HL-60/S4 treated with phorbol 12-myristate 13-acetate at 8.2 ng/mL for 4 days and 3 days (cell line): ENCODE results near the gene ARSJ.

Experiments
- in situ Hi-C: fragments of 300-500 bp; cut with MboI; formaldehyde crosslinking; loops from 2 replicates; pipeline ENCODE4 v1.15.0; 2022; ENCODE audit warnings: low sequenced_read_pairs

Gene ARSJ

GRCh38 chr4:113904877-113905276 lies 74.6 kb downstream of the ARSJ start:
- in situ Hi-C loops, result no loop called here

- in situ Hi-C loops, result no loop called here
These were observed 77.3 kb downstream of the ARSJ start for GRCh38 chr4:113901994-113902787.

GRCh38 chr4:113899271-113900070 lies 80.0 kb downstream of the ARSJ start:
- in situ Hi-C loops, result no loop called here

- in situ Hi-C loops, result no loop called here
These were observed 85.9 kb downstream of the ARSJ start for GRCh38 chr4:113893546-113893945.

- in situ Hi-C loops, result no loop called here
These were observed 91.4 kb downstream of the ARSJ start for GRCh38 chr4:113888006-113888405.

GRCh38 chr4:113885291-113885690 lies 94.2 kb downstream of the ARSJ start:
- in situ Hi-C loops, result no loop called here

- in situ Hi-C loops, result no loop called here
These were observed 94.8 kb downstream of the ARSJ start for GRCh38 chr4:113884655-113885054.

- in situ Hi-C loops, result no loop called here
These were observed 96.8 kb downstream of the ARSJ start for GRCh38 chr4:113882668-113883067.

- in situ Hi-C loops, result no loop called here
These were observed 98.2 kb downstream of the ARSJ start for GRCh38 chr4:113881256-113881655.

GRCh38 chr4:113880240-113881028 lies 99.0 kb downstream of the ARSJ start:
- in situ Hi-C loops, result no loop called here

GRCh38 chr4:113878668-113879067 lies 100.8 kb downstream of the ARSJ start:
- in situ Hi-C loops, result no loop called here

GRCh38 chr4:113874480-113874879 lies 105.0 kb downstream of the ARSJ start:
- in situ Hi-C loops, result no loop called here

- in situ Hi-C loops, result no loop called here
These were observed 105.9 kb downstream of the ARSJ start for GRCh38 chr4:113873508-113873907.

- in situ Hi-C loops, result no loop called here
These were observed 106.8 kb downstream of the ARSJ start for GRCh38 chr4:113872426-113873260.

- in situ Hi-C loops, result no loop called here
These were observed 108.4 kb downstream of the ARSJ start for GRCh38 chr4:113871080-113871479.

- in situ Hi-C loops, result no loop called here
These were observed 109.6 kb downstream of the ARSJ start for GRCh38 chr4:113869743-113870375.

GRCh38 chr4:113866611-113867010 lies 112.8 kb downstream of the ARSJ start:
- in situ Hi-C loops, result no loop called here

GRCh38 chr4:113858924-113859323 lies 120.5 kb downstream of the ARSJ start:
- in situ Hi-C loops, result no loop called here

- in situ Hi-C loops, result no loop called here
These were observed 127.6 kb downstream of the ARSJ start for GRCh38 chr4:113851816-113852215.
